HL-60 (cell line): ENCODE data around the gene SPACA5.
"Not testable (repeated sequence)": the region's sequence is repeated elsewhere in the genome, so short reads cannot be mapped to it uniquely, and the experiment has no call there.

Experiments
- DNase-seq, 2 experiments: peaks; one replicate each; pipeline ENCODE4 v3.0.0-alpha.2; 2010 to 2020; ENCODE audit warnings: low read depth in 1 of 2, low spot score in 1 of 2
- H3K27ac ChIP-seq: fragments of 250-450 bp; sonication (Bioruptor Pico); replicated peaks from 2 replicates; pipeline ENCODE4 v1.5.1; 2020; ENCODE audit warnings: mild to moderate bottlenecking, moderate library complexity
- H3K27me3 ChIP-seq: fragments of 250-450 bp; sonication (Bioruptor Pico); 2 replicates; pipeline ENCODE4 v1.5.1; 2021; ENCODE audit warnings: mild to moderate bottlenecking, moderate library complexity; ENCODE audit not compliant: insufficient read depth, poor library complexity, severe bottlenecking
- H3K4me3 ChIP-seq: replicated peaks from 2 replicates; pipeline ENCODE4 v1.5.1; 2011; ENCODE audit warnings: mild to moderate bottlenecking, control low read depth, low read length; ENCODE audit not compliant: insufficient read depth
- CTCF ChIP-seq: IDR thresholded peaks from one replicate; pipeline ENCODE4 v1.5.1; 2011; ENCODE audit warnings: low read length, control low read depth, inconsistent platforms; ENCODE audit not compliant: insufficient read depth
- GABPA ChIP-seq: IDR thresholded peaks from 2 replicates; pipeline ENCODE4 v1.6.1; 2012; ENCODE audit warnings: low read depth
- POLR2AphosphoS5 ChIP-seq: IDR thresholded peaks from 2 replicates; pipeline ENCODE4 v1.6.1; 2012; ENCODE audit warnings: low read depth
- REST ChIP-seq: IDR thresholded peaks from 2 replicates; pipeline ENCODE4 v1.6.1; 2012; ENCODE audit warnings: low read depth; ENCODE audit not compliant: insufficient replicate concordance
- SPI1 ChIP-seq: IDR thresholded peaks from 2 replicates; pipeline ENCODE4 v1.6.1; 2012; ENCODE audit warnings: low read depth, mild to moderate bottlenecking, borderline replicate concordance

Gene SPACA5

GRCh38 chrX:48019892-48020291 lies 13.1 kb downstream of the SPACA5 start:
- H3K4me3 ChIP-seq, H3K27me3 ChIP-seq, DNase-seq, H3K27ac ChIP-seq: not testable (repeated sequence)

GRCh38 chrX:48020472-48020871 lies 13.7 kb downstream of the SPACA5 start:
- not testable (repeated sequence) for H3K27ac ChIP-seq, H3K4me3 ChIP-seq, DNase-seq, H3K27me3 ChIP-seq

- peak in 1 of 2 experiments; percentile 52 for DNase-seq
- H3K27ac ChIP-seq: peak overlapping the region; percentile 88
- no peaks in the 10 kb centered on the region for H3K27me3 ChIP-seq
- no peak for TF ChIP-seq SPI1
- no peak for TF ChIP-seq POLR2AphosphoS5
- no peak for TF ChIP-seq GABPA
- no peak for TF ChIP-seq CTCF
- TF ChIP-seq REST: no peak
- no peak overlapping the region for H3K4me3 ChIP-seq
These were observed 14.5 kb downstream of the SPACA5 start for GRCh38 chrX:48021026-48021900.

- TF ChIP-seq REST (no peak), SPI1 (no peak), GABPA (no peak), POLR2AphosphoS5 (no peak), CTCF (no peak)
- H3K27ac ChIP-seq: no peak overlapping the region
- H3K4me3 ChIP-seq: no peak overlapping the region
- H3K27me3 ChIP-seq: no peaks in the 10 kb centered on the region
- DNase-seq: no peak
These were observed 15.3 kb downstream of the SPACA5 start for GRCh38 chrX:48022100-48022499.

GRCh38 chrX:48022738-48023137 lies 15.9 kb downstream of the SPACA5 start:
- H3K27ac ChIP-seq: no peak overlapping the region
- H3K4me3 ChIP-seq: no peak overlapping the region
- TF ChIP-seq SPI1: no peak
- no peak for TF ChIP-seq POLR2AphosphoS5
- no peak for TF ChIP-seq GABPA
- TF ChIP-seq CTCF: no peak
- no peak for TF ChIP-seq REST
- no peaks in the 10 kb centered on the region for H3K27me3 ChIP-seq
- DNase-seq: no peak
